HG03025 (cell line): ENCODE data around the gene GAREM1.
"Not testable (repeated sequence)": the region's sequence is repeated elsewhere in the genome, so short reads cannot be mapped to it uniquely, and the experiment has no call there.

Experiments
- ATAC-seq: cut with Tn5 transposase; IDR thresholded peaks from one replicate; pipeline ENCODE4 v1.9.1; 2021; ENCODE audit warnings: mild to moderate bottlenecking, moderate library complexity; ENCODE audit not compliant: unreplicated experiment, low FRiP score

The GAREM1 gene

DNA sequence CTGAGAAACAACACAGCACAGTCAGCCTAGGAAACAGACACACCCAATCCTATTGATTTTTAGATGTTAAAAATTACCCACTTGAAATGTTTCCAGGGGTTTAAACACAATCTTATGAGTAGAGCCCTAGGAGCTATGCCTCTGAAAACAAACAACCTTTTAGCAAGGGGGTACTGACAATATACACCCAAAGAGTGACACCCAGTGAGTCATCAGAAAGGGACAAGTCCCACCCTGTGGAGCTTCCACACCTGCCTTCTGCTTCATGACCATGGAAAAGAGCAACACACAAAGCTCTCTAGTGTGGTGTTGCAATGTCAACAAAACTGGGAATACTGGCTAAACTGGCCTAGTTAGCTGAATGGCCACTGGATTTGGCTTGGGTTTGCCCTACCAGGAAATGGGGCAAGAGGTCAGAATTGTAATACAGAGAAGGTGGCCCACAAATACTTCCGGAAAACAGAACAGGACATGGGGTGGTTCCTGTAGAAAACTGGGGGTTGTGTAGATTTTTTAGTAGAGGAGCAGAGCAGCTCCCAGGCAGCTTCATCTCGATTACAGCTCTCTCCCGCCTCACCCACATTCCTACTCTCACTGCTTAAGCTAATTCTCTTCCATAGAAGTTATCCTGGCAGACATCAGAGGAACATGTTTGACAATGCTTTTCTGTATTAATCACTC, 98.2 kb downstream of the GAREM1 start:
- ATAC-seq = no peak

DNA sequence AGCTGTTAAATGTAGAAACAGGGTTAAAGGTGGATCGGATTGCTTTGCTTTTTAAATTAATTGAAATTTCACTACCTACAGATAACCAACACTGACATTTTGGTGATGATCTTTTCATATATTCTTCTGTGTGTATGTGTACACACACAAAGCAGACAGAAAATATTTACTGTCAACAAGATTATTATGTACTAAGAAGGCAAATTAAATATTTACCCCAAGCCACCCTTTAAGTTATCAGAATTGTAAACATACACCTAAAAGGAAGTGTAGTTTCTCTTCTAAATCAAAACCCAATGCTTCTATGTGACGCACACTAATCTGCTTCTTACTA, 98.7 kb downstream of the GAREM1 start:
- ATAC-seq = no peak

DNA sequence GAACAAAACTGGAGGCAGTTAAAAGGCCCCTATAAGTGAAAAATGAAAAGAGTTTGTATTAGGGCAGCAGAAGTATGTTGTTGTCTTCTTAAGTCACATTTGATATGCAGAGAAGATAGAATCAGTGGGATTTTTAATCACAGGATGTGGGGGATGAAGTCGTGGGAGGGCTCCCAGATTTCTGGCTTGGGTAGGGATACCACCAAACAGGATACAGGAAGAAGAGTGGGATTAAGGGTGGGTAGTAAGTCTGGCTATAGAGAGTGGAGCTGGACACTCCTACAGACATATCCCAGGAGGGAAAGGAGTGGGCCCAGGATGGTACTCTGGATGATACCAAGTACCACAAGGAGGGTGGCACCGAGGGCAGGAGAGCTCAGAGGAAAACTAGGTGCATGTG, 99.3 kb downstream of the GAREM1 start:
- ATAC-seq = no peak

DNA sequence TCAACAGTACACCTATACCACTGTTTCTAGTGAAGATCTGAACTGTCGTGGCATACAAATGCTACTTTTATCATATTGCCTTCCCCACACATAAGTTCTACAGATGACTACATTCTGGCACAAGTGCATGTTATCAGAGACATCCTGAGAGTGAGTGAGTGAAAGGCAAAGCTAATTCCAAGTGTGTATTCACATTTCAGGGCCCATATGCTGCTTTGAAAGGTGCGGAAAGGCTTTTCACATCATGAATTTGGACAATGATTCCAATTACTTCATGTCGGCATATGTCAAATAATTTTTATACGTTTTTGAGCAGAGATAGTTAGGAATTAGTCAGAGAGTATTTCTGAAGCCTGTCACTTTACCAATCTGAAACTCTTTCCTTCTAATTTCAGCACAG, 101.7 kb downstream of the GAREM1 start:
- ATAC-seq = no peak

DNA sequence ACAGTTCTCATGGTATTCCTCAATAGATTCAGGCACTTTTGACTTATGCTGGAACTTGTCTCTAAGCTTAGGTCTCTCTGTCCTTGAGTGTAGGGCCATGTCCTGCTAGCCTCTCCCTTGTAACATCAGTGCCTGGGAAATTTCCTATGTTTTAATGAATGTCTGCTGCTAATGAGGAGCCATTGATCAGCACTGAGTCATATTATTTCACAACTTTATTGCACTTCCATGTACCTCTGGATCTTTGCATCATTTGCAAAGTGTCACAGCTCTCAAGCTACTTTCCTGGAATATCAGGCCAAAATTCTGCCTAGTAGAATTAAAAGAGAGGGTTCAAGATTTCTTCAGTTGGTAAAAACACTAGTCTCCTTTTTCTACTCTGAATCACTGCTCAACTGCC, 102.5 kb downstream of the GAREM1 start:
- ATAC-seq = no peak

DNA sequence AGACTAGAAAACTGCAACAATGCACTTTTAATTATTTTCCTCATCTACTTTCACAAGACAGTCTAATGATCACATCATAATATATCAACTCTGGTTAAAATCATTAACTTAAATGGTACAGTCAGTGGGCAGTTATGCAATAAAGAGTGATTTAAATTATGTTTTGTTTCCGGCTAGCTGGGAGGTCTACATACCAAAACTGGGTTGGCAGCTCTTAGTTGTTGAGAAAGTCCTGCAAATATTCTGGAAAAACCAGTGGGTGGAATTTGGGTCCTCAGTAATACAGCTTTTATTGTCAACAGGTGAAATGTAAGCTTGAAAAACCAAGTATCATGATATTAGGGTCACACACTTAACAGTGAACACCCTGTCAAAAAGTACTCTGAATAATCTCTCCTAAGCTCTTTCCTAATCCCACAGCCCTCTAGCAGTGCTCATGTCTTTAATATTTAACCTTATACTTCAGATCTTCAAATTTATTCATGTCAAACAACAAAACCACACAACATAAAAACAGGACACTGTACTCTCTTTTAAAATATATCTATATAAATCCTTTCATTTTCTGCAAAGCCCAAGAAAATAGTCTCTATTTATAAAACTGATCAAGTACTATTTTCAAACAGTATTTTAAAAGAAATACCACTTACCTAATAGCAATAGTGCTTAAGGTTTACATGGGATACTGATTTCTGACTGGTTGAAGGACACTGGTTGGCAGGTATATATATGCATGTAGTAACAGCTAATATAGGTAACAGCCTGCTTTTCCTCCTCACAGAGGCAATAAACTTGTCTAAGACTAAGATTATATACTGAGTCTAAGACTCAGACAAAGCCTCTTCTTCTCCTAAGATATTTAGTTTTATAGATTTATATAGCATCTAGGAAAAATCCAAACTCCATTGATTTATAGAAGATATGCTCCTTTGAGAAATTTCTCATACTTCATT, 103.8 kb downstream of the GAREM1 start:
- no peak for ATAC-seq

DNA sequence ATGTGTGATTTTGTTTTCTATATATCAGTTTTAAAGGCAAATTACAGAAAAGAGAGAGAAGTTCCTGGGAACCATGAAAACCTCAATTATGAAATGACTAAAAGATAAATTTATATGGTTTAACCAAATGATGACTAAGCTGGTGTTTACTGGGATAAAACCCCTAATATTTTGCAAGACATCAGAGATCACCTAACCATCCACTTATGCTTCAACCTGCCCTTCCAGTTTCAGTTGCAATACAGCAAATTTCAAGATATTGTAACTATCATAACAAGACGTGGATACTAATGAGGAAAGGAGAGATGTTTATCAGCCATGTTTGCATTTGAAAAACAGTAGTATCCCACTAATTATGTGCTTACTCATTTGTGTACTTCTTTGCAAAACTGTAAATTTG, 108.2 kb downstream of the GAREM1 start:
- ATAC-seq = no peak

DNA sequence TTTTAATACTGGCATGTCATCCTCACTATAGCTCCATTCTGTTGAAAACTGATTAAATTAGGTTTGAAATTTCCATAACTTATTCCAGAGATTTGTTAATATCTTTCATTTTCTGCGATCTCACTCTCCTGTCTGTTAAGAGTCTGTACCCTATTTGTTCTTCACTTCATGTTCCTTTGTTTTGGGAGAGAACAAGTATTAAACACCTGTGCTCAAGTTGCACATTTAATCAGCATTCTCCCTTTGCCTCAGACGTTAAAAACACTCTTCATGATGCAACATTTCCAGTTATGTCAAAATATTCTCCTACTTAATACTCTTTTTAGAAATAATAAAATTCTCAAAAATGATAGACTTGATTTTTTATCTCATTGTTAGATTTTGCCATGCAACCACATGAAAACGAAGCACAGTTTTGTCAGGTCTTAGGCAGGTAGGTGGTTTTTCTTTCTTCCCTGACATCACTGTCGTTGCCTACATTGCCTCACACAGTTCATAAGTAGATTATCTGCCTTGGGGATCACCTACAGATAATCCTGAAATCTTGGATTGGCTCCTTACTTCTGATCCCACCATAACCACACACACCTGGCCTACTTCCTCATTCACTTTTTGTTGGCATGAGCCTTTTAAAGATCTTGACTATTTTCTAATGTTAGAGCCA, 109.9 kb downstream of the GAREM1 start:
- ATAC-seq = no peak

DNA sequence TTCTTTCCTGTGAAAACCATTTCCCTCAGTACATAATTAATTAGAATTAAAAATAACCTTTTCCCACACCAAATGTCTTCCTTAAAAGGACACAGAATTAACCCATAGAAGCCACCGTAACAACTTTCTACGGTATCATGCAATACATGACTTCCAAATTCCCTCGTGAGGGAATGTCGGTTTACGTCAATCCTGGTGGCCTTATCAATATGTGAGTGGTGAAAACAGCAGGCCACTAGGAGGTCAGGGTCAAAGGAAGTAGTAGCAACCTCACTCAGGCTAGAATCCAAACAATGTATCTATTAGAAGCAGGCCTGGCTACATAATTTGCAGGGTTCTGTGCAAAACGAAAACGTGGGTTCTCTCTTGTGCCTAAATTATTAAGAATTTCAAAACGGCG, 112.2 kb downstream of the GAREM1 start:
- no peak for ATAC-seq

DNA sequence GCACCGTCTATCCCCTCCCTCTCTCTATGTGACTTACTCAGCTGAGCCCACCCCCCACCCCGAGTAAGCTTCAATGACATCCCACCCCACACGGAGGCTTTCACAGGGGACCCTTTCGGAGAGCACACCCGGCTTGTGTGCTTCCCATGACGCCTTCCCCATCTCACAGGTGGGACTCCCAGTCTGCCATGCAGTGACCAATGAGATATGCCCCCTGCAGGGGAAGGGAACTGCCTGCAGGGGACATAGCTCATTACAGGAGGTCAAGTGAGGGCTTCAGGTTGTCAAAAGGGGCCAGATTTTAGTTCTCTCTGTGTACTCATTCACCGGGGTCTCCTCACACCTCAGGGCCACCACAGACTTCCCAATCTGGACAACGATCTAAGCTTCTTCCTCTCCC, 112.6 kb downstream of the GAREM1 start:
- ATAC-seq = no peak

DNA sequence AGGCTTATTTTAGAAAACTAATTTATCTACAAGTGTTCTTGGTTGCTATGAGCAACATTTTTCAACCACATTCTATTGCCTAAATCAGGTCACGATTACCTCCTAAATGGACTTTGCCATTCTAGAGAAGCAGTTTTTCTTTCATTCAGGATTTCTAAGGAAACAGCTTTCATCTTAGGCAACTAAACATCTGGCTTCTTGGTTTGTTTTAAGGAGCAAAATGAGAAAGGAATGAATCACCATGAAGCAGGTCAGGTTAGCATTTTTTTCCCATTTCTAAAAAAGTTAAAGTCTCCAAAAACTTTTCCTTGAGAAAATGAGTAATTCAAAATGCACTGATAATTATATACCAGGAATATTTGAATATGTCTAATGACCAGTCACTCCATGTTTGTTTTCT, 114.8 kb downstream of the GAREM1 start:
- no peak for ATAC-seq

DNA sequence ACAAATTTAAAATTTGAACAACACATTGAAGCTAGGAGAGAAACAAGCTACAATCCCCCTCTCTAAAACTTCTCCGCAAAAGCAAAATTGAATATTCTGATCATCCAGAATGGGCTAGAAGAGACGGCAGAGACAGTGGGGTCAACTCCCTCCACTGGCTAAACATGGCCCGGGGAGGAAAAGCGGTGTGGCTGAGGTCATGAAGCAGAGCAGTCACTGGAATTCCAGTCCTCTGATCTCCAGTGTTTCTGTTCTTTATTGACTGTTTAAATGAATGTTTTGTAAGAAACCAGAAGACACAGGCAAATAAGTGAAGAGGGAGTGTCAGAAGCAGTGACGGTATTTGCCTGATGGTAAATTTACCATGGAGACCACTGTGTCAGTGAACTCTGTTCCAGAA, 116.2 kb downstream of the GAREM1 start:
- no peak for ATAC-seq

DNA sequence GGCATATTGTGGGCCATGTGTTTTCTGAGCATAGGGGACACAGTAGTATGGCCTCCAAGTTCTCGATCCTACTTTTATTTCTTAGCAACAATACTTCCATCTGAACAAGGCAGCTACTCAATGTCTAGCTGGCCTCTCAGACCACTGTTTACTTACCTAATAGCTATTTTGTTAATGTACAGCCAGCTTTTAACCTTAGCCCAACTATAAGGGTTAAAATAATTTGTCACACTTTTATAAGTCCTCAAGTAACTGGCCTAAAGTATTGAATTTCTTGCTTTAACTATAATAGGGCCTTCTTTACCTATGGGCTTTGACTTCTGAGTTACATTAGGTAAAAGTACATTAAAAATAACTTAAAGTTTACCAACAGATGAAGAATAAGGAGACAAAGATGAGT, 117.4 kb downstream of the GAREM1 start:
- ATAC-seq = no peak

DNA sequence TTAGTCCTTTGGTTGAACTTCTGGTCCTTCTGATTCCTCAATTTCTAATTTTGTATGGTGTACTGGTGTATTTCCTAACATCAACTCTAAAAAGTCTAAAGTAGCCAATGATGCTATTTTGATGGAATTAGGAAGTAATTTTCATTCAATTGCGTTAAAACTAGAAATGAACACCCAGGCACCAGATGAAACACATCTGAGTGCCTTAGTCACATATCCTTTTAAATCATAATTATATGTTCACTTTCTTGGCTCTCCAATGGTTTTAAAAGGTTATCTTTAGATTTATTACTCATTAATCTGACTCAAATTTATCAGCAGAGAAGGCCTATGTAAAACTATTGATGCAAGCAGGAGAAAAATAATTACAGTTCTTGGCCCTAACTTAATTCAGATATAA, 119.7 kb downstream of the GAREM1 start:
- no peak for ATAC-seq

DNA sequence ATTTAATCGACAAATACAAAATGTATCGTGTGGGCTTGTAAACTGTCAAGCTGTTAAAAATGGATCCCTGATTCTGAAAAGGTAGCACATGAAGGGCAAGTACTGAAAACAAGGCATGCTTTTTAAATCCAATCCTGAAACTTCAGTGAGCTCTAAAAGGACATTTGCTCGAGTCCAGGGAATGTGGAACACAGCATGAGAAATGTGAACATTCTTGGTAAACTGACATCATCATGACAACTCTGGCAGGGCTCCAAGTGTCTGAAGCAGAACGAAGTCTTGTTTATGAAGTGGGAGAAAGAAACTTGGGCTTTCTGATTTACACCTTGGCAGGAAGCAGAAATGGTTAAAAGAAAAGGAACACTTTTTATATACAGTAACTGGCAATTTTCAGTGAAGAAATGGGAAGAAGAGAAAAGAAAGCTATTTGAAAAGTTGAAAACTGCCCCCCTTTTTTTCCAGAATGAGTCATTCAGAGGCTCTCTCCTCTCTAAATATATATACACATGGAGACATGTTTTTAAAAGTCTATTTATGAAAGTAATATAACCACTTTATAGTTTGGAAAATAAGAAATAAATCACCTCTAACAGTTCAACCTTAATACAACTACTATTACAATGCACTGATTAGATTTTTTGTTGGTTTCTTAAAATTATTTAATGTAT, 120.8 kb downstream of the GAREM1 start:
- ATAC-seq = no peak

DNA sequence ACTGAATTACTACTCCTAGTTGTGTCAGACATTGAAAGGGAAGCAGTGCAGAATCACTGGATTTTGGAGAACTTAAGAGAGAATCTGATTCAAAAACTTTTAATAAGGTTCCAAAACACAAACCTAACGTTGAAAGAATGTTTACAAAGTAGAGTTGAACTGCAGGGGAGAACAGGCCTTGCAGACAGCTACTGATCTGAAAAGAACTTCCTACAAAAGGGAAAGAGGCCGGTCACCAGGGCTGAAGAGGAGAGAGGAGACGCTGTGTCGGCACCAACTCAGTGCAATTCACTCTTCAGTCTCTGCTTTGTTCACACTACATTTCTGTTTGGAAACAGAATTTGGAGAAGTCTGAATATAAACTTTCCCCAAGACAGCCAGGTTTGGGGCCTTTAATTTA, 124.0 kb downstream of the GAREM1 start:
- ATAC-seq = no peak

DNA sequence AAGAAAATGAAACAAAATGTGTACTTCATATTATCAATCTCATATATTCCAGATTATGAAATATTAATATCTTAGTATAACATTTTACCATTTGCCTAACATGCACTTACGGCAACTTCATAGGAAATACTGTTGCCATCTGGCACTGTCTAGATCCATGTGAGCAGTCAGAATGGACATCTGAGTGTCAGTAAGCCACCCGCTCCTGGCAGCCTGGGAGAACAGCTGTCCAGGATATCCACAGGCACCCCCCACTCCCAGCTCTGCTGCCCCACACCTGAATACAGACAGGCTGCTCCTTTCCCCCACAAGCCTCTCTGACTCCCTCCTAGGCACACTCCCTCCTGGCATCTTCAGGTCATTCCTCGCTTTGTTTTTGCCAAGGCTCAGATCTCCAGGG, 127.0 kb downstream of the GAREM1 start:
- ATAC-seq = no peak

DNA sequence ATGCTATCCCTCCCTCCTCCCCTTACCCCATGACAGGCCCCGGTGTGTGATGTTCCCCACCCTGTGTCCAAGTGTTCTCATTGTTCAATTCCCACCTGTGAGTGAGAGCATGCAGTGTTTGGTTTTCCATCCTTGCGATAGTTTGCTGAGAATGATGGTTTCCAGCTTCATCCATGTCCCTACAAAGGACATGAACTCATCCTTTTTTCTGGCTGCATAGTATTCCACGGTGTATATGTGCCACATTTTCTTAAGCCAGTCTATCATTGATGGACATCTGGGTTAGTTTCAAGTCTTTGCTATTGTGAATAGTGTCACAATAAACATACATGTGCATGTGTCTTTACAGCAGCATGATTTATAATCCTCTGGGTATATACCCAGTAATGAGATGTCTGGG, 129.6 kb downstream of the GAREM1 start:
- not testable (repeated sequence) for ATAC-seq

DNA sequence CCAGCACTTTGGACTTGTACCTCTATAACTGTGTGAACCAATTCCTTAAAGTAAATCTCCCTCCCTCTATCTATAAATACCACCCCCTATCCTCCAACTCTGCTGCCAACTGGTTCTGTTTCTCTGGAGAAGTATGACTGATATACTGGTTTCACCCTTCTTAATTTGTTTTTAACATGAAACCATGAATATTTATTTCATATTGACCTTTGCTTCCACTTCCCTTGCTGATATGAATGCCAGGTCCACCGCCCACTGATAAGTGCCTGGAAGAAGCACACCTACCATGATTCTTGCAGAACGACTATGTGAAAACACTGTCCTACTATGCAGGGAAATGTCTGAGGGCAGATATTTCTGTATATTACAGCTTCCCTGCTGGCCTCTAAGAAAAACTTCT, 131.6 kb downstream of the GAREM1 start:
- no peak for ATAC-seq

DNA sequence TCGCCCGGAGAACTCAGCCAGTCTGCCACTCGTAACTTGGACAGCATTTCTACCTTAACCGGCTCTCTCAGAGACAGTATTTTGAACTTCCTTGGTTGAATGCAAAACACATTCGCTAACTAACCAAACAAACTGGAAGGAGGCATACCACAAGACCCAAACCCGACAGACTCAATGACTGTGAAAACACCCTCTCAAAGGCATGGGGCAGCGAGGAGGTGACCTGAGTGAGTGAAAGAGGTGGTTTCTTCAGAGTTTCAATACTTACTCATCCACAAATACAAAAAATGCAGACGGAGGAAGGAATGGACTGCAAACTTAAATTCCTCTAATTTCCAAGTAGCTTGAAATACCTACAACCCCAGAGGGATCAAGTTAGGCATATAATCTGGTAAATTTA, 132.9 kb downstream of the GAREM1 start:
- ATAC-seq = no peak

DNA sequence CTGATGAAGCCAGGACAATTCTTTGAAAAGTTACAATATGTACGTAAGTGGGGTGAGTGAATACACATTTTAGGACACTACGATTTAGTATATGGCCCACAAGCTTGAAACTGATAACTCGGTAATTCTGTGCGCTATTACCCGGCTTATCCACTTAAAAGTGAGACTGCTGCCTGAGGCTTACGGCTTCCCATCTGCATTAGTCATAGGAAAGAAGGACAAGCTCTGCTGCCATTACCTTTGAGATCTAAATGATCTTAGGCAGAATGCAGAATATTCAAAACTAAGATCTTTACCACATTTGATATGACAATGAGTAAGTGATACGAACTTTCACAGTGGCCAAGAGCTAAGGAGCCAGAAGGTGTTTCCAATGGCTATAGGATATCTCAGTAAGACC, 133.3 kb downstream of the GAREM1 start:
- no peak for ATAC-seq
